ENCODE data around the gene CAGE1. TPM values are rescaled to one million over a fixed set of nuclear protein-coding genes. Genes with fewer than 3 reads are reported as not detected.
"Not testable (repeated sequence)": the region's sequence is repeated elsewhere in the genome, so short reads cannot be mapped to it uniquely, and the experiment has no call there.

CAGE1 gene
- total RNA-seq, 1 donor from 2014 or later: not detected

DNA sequence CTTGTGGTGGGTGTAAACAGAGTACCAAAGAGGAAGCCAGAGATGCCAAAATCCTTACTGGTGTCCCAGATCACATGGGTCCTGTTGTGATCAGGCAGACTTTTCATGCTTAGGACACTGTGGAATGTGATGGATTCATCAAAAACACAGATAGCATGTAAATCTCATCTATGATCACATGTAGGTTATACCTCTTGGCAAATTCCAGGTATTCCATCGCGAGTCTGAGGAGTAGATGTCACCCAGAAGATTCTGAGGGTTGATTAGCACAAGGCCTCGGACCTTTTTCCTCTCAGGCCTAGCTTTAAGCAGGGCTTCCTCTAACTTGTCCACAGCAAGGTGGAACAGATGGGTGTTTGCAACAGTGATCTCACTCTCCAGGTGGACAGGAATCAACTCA is 48.3 kb downstream of the CAGE1 start:
- DNase-seq (ENCODE audit: low spot score): no peak

GRCh38 chr6:7339007-7339732 is 50.4 kb downstream of the CAGE1 start:
- DNase-seq (ENCODE audit: low spot score): not testable (repeated sequence)

DNA sequence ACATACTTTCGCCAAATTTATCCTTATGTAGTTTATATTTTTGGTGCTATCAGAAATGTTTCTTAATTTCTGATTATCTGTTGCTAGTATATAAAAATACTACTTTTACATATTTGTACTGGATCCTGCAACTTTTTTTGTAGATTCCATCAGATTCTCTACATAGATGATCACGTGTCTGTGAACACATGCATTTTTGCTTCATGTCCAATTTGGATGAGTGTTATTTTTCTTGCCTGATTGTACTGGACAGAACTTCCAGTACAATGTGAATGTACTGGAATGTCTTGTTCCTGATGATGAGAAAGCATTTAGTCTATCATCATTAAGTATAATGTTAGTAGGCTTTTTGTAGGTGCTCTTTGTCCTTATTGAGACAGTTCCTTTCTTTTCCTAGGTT is 51.5 kb downstream of the CAGE1 start:
- no peak for DNase-seq (ENCODE audit: low spot score)

DNA sequence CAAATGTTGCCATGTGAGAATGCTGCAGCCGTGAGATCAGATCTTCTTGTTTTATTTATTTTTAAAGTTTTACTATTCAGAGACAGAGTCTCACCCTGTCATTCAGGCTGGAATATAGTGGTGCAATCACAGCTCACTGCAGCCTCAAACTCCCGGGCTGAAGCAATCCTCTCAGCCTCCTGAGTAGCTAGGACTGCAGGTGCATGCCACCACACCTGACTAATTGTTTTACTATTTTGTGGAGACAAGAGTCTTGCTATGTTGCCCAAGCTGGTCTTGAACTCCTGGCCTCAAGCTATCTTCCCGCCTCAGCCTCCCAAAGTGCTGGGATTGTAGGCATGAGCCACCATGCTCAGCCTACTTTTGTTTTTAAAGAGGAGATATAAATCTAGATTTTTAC is 54.0 kb downstream of the CAGE1 start:
- no peak for DNase-seq (ENCODE audit: low spot score)

DNA sequence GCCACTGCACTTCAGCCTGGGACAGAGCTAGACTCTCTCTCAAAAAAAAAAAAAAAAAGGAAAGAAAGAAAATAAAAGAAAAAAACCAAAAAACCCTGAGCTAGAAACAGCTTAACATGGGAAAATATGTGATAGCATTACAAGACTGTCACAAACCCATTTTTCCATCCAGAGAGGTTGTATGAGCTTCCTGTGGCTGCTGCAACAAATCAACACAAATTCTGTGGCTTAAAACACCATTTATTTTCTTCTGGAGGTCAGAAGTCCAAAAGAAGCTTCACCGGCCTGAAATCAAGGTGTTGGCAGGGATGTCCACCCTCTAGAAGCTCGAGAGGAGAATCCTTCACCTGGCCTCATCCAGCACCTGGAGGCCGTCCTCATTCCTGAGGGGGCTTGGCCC is 54.9 kb downstream of the CAGE1 start:
- DNase-seq (ENCODE audit: low spot score): no peak

DNA sequence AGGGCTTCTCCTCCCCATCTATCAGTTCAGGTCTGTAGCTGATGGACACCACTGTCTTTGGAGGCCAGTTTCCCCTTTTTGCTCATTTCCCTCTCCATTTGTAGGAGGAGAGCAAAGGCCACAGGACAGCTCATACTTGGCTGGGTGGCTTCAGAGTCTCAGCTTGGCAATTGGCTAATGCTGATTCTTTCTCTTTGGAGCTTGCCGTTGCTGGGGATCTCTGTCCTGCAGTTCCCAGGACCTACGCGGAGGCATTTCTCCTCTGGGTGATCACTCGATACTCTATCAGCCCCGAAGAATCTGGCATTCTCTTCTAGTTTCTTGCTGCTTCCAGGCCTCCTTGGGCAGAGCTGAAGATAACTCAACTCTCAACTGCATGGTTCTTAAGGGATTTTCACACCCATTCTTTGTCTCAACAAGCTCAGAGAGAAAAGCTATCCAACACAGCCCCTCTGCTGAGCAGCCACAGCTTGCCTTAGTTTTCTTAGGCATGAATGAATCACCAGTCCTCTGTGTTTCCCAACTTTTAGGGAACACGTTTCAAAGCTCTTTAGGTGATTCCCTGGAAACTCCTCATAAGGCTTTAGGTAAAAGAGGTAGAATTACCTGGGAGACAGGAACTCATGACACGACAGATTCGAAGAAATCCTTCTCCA is 57.3 kb downstream of the CAGE1 start:
- DNase-seq (ENCODE audit: low spot score): no peak

DNA sequence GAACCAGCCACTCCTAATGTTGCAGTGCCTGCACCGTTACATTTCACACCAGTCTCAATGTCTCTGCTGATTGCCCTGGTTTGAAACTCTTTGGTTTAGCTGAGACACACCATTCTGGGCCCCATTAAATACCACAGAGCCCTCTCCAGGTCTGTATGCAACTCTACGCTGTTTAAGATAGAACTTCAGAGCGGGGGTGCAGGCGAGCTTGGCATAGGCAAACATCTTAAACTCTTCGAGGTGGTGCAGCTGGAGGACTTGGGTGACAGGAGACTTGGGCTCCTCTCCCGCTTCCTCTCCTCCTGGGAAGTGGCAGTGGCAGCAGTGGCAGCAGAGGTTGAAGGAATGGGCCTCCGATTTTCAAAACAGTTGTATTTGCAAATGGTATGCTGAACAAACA is 58.1 kb downstream of the CAGE1 start:
- DNase-seq (ENCODE audit: low spot score): no peak

- no peak for DNase-seq (ENCODE audit: low spot score)
Observed at GRCh38 chr6:7328243-7328642, 61.3 kb downstream of the CAGE1 start.

DNA sequence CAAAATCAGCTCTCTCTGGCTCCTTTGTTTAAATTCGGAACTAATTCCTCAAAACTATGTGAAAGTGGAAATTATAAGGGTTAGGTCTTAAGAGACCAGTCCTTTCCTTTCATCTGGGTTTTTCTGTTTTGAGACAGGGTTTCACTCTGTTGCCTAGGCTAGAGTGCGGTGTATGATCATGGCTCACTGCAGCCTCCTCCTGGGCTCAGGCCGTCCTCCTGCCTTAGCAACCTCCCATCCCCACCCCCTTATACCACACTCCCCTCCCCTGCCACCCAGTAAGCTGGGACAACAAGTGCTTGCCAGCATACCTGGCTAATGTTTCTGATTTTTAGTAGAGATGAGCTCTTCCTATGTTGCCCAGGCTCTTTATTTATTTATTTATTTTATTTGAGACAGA is 63.8 kb downstream of the CAGE1 start:
- DNase-seq (ENCODE audit: low spot score): no peak

DNA sequence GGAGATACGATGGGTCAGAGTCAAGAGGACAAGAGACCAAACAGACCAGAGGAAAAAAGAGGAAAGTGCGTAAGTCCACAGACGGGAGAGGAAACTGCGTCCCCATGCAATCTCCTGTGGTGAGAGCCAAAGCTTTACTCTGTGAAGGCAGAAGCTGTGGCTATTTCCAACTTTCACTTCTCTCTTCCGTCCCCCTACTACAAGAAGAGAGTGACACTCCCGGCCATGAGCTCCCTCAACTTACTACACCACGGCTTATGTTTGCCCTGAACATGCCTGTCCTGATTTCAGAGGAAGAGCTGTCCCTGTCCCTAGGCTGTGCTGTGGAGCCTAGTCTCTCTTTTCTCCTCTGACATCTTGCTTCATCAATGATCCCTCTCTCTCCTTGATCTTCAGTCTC is 65.0 kb downstream of the CAGE1 start:
- DNase-seq (ENCODE audit: low spot score): no peak

DNA sequence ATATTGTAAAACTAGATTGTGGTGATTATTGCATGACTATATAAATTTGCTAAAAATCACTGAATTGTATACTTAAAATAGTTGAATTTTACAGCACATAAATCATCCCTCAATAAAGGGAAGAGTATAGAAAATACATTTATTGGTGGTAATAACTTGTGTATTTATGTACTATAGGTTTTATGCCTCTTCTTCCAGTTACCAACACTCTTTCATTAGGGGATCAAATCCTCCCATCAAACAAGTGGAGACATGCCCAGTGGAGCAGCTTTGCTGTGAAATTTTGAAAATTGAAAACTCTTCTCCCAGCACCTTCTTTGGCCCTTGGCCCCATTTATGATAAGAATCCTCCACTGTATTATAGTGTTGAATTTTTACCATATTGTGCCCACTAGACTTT is 66.5 kb downstream of the CAGE1 start:
- no peak for DNase-seq (ENCODE audit: low spot score)

GRCh38 chr6:7321866-7322265 is 67.7 kb downstream of the CAGE1 start:
- DNase-seq (ENCODE audit: low spot score): not testable (repeated sequence)

DNA sequence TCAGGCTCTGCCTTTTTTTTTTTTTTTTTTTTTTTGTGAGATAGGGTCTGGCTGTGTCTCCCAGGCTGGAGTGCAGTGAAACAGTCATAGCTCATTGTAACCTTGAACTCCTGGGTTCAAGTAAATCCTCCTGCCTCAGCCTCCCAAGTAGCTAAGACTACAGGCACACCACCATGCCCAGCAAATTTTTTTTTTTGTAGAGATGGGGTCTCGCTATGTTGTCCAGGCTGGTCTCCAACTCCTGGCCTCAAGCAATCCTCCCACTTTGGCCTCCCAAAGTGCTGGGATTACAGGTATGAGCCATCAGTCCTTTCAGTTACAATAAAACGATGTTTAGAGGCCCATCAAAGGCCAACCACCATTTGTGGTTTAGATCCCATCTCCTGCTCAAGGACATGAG is 70.1 kb downstream of the CAGE1 start:
- DNase-seq (ENCODE audit: low spot score): not testable (repeated sequence)

DNA sequence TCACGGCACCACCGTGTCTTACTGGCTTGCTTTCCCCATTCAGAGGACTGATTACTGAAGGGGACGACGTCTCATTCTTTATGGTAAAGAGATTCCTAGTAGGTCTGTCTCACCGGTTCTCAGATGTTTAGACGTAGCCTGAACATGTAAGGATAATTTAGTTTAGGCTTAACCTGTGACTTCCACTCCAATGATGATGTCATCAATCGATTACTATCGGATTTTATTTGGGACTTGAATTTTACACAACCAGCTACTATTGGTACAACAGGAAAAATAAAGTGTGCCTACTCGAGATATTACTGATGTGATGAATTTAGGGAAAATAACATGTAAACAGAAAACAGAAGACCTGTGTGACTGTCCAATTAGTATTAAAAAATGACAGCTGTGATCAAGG is 72.0 kb downstream of the CAGE1 start:
- no peak for DNase-seq (ENCODE audit: low spot score)

DNA sequence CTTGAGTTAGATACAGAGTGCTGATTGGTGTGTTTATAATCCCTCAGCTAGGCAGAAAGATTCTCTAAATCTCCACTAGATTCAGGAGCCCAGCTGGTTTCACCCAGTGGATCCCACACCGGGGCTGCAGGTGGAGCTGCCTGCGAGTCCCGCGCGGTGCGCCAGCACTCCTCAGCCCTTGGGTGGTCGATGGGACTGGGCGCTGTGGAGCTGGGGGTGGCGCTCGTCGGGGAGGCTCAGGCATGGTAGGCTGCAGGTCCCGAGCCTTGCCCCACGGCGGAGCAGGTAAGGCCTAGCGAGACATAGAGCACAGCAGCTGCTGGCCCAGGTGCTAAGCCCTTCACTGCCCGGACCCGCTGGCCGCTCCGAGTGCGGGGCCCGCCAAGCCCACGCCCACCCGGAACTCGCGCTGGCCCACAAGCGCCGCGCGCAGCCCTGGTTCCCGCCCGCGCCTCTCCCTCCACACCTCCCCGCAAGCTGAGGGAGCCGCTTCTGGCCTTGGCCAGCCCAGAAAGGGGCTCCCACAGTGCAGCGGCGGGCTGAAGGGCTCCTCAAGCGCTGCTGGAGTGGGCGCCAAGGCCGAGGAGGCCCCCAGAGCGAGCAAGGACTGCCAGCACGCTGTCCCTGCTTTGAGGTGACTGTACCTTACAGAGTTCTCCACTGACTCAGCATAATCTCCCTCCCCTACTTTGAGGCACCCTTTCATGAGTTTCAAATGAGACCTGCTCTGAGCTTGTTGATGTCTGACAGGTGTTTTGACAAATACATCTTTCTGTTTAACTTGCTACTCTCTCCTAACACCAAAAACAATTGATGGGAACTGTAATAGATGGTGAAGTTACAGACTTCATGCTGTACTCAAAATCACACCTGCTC is 72.6 kb downstream of the CAGE1 start:
- DNase-seq (ENCODE audit: low spot score): no peak

DNA sequence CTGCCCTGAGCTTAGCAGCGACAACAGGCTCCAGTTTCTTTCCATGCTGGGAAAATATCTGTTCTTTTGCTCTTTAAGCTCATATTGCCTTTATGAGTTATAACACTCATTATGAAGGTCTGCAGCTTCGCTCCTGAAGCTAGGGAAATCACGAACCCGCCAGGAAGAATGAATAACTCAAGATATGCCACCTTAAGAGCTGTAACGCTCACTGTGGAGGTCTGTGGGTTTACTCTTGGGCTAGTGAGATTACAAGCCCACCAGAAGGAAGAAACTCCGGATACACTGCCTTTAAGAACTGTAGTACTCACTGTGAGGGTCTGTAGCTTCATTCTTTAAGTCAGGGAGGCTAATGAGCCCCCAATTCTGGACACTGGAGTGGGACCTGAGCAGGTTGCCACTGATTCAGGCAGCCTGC is 73.6 kb downstream of the CAGE1 start:
- no peak for DNase-seq (ENCODE audit: low spot score)

GRCh38 chr6:7315087-7315947 is 74.2 kb downstream of the CAGE1 start:
- not testable (repeated sequence) for DNase-seq (ENCODE audit: low spot score)

DNA sequence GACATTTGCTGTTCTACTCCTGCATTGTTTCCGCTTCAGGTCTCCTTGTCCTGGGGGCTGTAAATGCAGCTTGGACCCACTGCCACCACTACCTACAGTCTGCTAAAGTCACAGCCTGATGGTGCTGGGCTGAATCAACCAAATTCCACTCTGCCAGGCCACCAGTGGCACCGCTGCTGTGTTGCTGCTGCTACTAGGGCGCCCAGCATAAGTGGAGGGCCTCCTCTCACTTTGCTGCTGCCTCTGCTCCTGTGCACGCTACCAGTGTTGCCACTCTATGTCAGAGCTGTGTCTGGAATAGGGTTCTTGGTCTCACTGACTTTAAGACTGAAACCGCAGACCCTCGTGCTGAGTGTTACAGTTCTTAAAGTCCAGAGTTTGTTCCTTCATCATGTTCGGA is 75.1 kb downstream of the CAGE1 start:
- no peak for DNase-seq (ENCODE audit: low spot score)

DNA sequence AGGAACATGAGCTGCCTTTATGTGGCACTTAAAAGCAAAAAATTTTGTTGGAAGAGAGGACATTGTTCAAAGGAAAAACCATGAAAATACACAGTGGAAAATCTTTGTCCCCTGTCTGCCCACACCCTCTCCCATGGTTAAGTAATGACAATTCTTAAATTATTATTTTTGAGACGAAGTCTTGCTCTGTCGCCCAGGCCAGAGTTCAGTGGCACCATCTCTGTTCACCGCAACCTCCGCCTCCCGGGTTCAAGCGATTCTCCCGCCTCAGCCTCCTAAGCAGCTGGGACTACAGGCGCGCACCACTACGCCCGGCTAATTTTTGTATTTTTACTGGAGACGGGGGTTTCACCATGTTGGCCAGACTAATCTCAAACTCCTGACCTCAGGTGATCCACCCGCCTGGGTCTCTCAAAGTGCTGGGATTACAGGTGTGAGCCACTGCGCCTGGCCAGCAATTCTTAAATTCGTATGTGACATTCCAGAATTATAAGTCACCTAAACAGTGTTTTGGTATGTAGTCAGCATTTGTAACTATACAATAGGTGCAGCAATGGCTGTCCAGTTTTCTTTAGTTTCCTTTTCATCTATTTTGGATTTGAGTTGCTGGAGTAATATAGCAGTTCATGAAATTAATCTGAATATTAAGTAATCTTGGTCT is 75.9 kb downstream of the CAGE1 start:
- DNase-seq (ENCODE audit: low spot score): no peak
